MM.1S (cell line): ENCODE data around the gene SLC9A3.

Experiments used
- DNase-seq: peaks from one replicate; pipeline ENCODE4 v3.0.0-alpha.2; 2015
- H2AFZ ChIP-seq: fragments of 300-600 bp; sonication (generic); 2 replicates; pipeline ENCODE4 v1.6.0; 2016; ENCODE audit warnings: antibody characterized with exemption, low read length
- H3F3A ChIP-seq: fragments of 300-600 bp; sonication (generic); 2 replicates; pipeline ENCODE4 v1.6.1; 2016; ENCODE audit warnings: mild to moderate bottlenecking, antibody characterized with exemption, low read length, moderate library complexity, mixed read lengths; ENCODE audit not compliant: insufficient read depth
- H3K27ac ChIP-seq: fragments of 300-600 bp; sonication (generic); 2 replicates; pipeline ENCODE4 v1.5.1; 2016; ENCODE audit warnings: mild to moderate bottlenecking, low read length
- H3K27me3 ChIP-seq: fragments of 300-600 bp; sonication (generic); replicated peaks from 2 replicates; pipeline ENCODE4 v1.6.0; 2016; ENCODE audit warnings: low read length; ENCODE audit not compliant: insufficient read depth
- H3K36me3 ChIP-seq: fragments of 300-600 bp; sonication (generic); replicated peaks from 2 replicates; pipeline ENCODE4 v1.6.1; 2016; ENCODE audit warnings: mild to moderate bottlenecking, low read length, mixed read lengths; ENCODE audit not compliant: insufficient read depth
- H3K4me1 ChIP-seq: fragments of 300-600 bp; sonication (generic); 2 replicates; pipeline ENCODE4 v1.6.1; 2016; ENCODE audit warnings: low read length, mixed read lengths
- H3K4me2 ChIP-seq: fragments of 300-600 bp; sonication (generic); 2 replicates; pipeline ENCODE4 v1.6.0; 2016; ENCODE audit warnings: low read depth, low read length
- H3K4me3 ChIP-seq: fragments of 300-600 bp; sonication (generic); 2 replicates; pipeline ENCODE4 v1.5.1; 2016; ENCODE audit warnings: low read length, mixed read lengths
- H3K79me2 ChIP-seq: fragments of 300-600 bp; sonication (generic); 2 replicates; pipeline ENCODE4 v1.6.1; 2016; ENCODE audit warnings: mixed run types, low read length, mixed read lengths
- H3K9ac ChIP-seq: fragments of 300-600 bp; sonication (generic); 2 replicates; pipeline ENCODE4 v1.6.1; 2016; ENCODE audit warnings: low read length, mixed read lengths
- H3K9me2 ChIP-seq: fragments of 300-600 bp; sonication (generic); replicated peaks from 2 replicates; pipeline ENCODE4 v1.6.1; 2016; ENCODE audit warnings: mild to moderate bottlenecking, low read length, mixed read lengths; ENCODE audit not compliant: insufficient read depth
- H3K9me3 ChIP-seq: fragments of 300-600 bp; sonication (generic); replicated peaks from 2 replicates; pipeline ENCODE4 v1.6.1; 2016; ENCODE audit warnings: mild to moderate bottlenecking, low read length, mixed read lengths; ENCODE audit not compliant: insufficient read depth
- H4K20me1 ChIP-seq: fragments of 300-600 bp; sonication (generic); 2 replicates; pipeline ENCODE4 v1.6.1; 2016; ENCODE audit warnings: mild to moderate bottlenecking, low read length, moderate library complexity, mixed read lengths; ENCODE audit not compliant: insufficient read depth
- CTCF ChIP-seq: fragments of 300-600 bp; sonication (generic); IDR thresholded peaks from 2 replicates; pipeline ENCODE4 v1.5.1; 2016; ENCODE audit warnings: antibody characterized with exemption, low read length, mixed read lengths
- EZH2 ChIP-seq: fragments of 300-600 bp; sonication (generic); optimal IDR thresholded peaks from 2 replicates; pipeline ENCODE3; 2017; ENCODE audit warnings: low read depth, mild to moderate bottlenecking, antibody characterized with exemption, low read length, mixed read lengths
- EZH2phosphoT487 ChIP-seq: fragments of 300-600 bp; sonication (generic); IDR thresholded peaks from 2 replicates; pipeline ENCODE4 v1.6.1; 2018; ENCODE audit warnings: antibody characterized with exemption, low read length

The SLC9A3 gene

DNA sequence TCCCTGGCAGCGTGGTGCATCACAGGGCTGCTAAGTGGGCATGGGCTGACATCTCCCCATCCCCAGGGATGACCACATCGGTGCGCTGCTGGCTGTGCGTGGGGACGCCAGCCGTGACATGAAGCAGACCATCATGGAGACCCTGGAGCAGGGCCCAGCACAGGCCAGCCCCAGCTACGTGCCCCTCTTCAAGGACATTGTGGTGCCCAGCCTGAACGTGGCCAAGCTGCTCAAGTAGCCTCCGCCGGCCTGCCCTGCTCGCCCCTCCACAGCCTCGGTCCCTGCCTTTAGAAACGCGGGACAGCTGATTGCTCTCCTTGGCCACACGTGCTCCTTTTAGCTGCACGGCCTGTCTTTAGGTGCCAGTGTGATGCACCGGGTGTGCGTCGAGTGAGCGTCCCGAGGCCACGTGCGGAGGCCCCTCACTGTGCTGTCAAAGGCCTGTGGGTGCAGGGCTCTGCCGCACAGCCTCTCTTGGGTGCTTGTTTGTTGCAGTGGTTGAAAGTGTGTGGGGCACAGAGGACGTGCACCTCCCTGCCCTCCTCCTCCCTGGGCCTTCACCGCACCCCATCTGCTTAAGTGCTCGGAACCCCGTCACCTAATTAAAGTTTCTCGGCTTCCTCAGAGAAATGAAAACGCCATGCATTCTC is 57.5 kb downstream of the SLC9A3 start:
- TF ChIP-seq EZH2phosphoT487 (no peak), EZH2 (no peak), CTCF (no peak)
- Histone ChIP-seq H4K20me1 (no peaks in the 10 kb centered on the region), H3K4me3 (no peak overlapping the region), H3K4me2 (no peak overlapping the region), H3K79me2 (peaks cover 9% of the 10 kb centered on the region), H3K27me3 (no peaks in the 10 kb centered on the region), H3K36me3 (0 out of 2 replicates have a peak, but pooled peaks cover 4% of the 10 kb centered on the region), H3K27ac (no peak overlapping the region), H2AFZ (no peak overlapping the region), H3K9ac (no peak overlapping the region), H3K9me2 (no peaks in the 10 kb centered on the region), H3K9me3 (no peaks in the 10 kb centered on the region), H3F3A (no peaks in the 10 kb centered on the region), H3K4me1 (no peaks in the 10 kb centered on the region)
- DNase-seq, result no peak

- 0 out of 2 replicates have a peak, but pooled peaks cover 4% of the 10 kb centered on the region for H3K36me3 ChIP-seq
These were observed 58.5 kb downstream of the SLC9A3 start for GRCh38 chr5:465591-466403.

DNA sequence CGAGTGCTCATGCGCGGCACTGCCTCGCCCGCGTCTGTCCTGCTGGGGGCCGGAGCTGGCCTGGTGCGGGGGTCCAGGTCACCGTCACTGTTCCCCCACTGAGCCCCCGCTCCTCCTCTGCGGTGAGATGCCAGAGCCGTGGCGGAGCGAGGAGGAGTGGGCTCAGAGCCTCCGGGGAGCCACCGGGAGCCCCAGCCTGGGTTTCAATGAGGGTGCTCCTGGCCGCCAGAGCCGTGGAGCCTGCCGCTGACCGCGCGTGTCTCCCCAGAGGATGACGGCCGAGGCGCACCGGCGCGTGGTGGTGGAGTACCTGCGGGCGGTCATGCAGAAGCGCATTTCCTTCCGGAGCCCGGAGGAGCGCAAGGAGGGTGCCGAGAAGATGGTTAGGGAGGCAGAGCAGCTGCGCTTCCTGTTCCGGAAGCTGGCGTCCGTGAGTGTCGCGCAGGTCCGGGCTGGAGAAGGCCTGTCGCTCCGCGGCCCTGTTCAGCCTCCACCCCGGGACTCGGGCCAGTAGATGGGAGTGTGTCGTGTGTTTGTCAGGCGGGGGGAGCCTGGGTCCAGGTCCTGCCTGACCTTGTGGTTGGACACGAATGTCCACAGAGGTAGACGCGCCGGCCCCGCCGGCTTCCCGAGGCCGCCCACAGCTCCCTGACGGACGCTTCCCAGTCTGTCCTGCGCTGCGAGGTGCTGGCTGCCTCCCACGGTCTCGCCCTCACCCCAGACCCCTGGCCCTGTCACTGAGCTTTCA is 59.2 kb downstream of the SLC9A3 start:
- H3K79me2 ChIP-seq, result 0 out of 2 replicates have a peak, but pooled peaks cover 4% of the 10 kb centered on the region
- H3K36me3 ChIP-seq, result 0 out of 2 replicates have a peak, but pooled peaks cover 4% of the 10 kb centered on the region
- TF ChIP-seq EZH2phosphoT487 (no peak), CTCF (no peak), EZH2 (no peak)

More at GRCh38 chr5:465591-466403, 58.5 kb downstream of the SLC9A3 start:
- Histone ChIP-seq H2AFZ (no peak overlapping the region), H3K27ac (no peak overlapping the region), H3K4me2 (no peak overlapping the region), H3K9ac (no peak overlapping the region), H3K79me2 (no peaks in the 10 kb centered on the region), H3K9me2 (no peaks in the 10 kb centered on the region), H3K4me1 (no peaks in the 10 kb centered on the region), H4K20me1 (no peaks in the 10 kb centered on the region), H3K4me3 (no peak overlapping the region), H3K9me3 (no peaks in the 10 kb centered on the region), H3K27me3 (no peaks in the 10 kb centered on the region), H3F3A (no peaks in the 10 kb centered on the region)
- no peak for TF ChIP-seq EZH2phosphoT487
- TF ChIP-seq CTCF, result no peak
- no peak for TF ChIP-seq EZH2
- no peak for DNase-seq

More for the DNA sequence above, 59.2 kb downstream of the SLC9A3 start:
- DNase-seq, result no peak
- H3K9ac ChIP-seq, result no peak overlapping the region
- no peaks in the 10 kb centered on the region for H3K9me3 ChIP-seq
- H3F3A ChIP-seq, result no peaks in the 10 kb centered on the region
- H2AFZ ChIP-seq, result no peak overlapping the region
- no peaks in the 10 kb centered on the region for H4K20me1 ChIP-seq
- H3K27me3 ChIP-seq, result no peaks in the 10 kb centered on the region
- H3K27ac ChIP-seq, result no peak overlapping the region
- no peaks in the 10 kb centered on the region for H3K9me2 ChIP-seq
- no peak overlapping the region for H3K4me2 ChIP-seq
- no peak overlapping the region for H3K4me3 ChIP-seq
- no peaks in the 10 kb centered on the region for H3K4me1 ChIP-seq
